EH (cell line): ENCODE results near the gene GREB1L.
A peak's percentile ranks its signal among the peaks of the same experiment; 100 is the strongest.

ENCODE experiments used
- DNase-seq: peaks from one replicate; pipeline ENCODE4 v3.0.0-alpha.2; 2015; ENCODE audit warnings: low read depth

Gene GREB1L

DNA sequence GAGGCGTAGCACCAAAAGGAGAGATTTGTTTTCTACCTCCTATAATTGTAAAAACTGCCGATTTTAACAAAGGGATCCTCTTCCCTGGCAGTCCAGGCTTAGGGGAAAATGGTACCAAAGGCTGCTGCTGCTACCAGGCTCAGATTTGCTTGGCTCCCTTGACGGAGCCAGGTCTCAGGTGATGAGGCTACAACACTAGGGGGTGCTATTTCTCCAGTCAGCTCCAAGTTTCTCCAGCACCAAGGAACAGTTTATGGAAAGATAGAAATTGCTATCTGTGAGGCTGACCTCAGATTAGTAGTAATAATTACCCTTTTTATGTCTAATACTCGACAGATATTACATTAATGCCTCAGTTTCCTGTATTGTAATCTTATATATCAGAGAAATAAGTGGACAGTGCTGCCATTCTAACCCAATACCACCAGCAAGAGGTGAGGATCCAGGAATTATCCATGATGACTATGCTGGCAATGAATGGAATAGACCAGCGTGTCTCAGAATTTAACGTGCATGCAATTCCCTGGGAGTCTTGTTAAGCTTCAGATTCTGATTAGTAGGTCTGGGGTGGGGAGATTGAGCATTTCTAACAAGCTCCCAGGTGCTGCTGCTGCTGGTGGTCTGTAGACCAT, 247.2 kb downstream of the GREB1L start:
- DNase-seq: peak; percentile 66

DNA sequence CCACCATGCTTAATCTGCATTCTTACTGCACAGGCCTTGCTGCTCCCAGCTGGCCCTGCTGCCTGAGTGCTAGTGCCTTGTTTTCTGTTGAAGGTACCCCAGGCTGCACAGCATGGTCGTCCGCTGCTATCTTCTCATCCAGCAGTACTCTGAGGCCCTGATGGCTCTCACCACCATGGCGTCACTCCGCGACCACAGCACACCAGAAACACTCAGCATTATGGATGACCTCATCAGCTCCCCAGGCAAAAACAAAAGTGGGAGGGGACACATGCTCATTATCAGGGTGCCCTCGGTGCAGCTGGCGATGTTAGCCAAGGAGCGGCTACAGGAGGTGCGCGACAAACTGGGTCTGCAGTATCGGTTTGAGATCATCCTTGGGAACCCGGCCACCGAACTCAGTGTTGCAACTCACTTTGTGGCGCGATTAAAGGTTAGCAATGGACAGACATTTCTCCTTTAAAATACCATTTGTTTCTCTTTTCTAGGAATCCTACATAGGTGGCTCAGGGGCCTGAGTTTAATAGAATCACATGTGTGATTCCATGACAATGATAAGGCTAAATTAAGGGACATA, 248.0 kb downstream of the GREB1L start:
- no peak for DNase-seq

DNA sequence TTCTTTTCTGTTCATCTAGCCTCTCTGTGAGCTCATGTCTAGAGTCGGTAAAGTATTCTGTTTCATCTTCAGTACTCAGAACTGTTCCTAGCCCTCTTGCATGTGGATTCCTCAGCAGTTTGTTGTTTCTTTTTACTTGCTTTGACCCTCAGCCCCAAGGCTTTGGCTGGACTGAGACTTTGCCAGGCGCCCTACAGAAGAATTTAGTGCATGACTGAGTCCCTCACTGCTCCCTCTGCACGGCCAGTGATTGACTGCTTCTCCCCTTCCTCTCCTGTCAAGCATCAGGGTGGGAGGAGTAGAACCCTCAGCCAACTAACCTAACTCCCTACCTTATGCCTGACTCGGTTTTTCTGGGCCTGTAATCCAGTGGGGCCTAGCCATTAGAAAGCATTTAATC, 248.7 kb downstream of the GREB1L start:
- peak; percentile 20 for DNase-seq

DNA sequence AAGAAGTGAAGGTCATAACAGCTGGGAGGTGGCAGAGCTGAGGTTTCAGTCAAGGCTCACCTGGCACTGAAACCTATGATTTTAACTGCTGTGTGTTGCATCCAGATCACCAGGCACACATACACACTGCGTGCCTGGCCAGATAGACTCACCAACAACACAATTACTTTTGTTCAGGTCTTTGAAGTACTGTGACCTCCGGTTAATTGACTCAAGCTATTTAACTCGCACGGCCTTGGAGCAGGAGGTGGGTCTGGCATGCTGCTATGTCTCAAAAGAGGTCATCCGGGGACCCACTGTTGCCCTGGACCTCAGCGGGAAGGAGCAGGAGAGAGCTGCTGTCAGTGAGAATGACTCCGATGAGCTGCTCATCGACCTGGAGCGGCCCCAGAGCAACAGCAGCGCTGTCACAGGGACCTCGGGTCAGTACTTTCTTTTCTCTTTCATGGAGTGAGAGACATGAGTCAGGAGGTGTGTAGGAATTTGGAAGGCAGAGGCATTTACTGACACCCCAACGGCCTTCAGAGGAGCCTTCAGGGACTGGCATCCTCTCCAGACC, 254.3 kb downstream of the GREB1L start:
- DNase-seq: no peak

DNA sequence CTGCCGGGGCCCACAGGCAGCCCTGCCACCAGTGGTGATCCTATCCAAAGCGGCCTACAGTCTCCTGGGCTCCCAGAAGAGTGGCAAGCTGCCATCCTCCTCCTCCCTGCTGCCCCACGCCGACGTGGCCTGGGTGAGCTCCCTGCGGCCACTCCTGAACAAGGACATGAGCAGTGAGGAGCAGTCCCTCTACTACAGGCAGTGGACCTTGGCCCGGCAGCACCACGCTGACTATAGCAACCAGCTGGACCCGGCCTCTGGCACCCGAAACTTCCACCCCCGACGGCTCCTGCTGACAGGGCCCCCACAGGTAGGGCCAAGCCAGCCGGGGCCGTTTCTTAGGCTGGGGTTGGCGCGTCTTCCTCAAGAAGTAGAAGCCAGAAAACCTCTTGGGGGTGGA, 258.0 kb downstream of the GREB1L start:
- no peak for DNase-seq

DNA sequence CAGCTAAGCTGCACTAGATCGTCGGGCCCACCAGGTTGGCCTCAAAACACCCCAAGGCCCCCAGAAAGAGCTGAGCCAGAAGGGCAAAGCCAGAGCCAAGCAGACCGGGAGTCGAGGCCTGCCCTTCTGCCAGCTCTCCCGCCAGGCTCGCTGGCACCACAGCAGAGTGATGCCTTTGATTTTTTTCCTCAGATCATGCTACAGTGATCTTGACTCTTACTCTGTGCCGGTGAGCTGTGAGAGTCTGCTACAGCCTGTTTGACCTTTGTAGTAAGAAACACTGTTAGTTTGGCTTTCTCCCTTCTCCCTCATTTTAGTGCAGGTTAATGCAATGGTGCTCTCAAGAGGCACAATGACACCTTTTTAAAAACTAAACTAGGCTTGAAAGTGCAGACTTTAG, 260.6 kb downstream of the GREB1L start:
- DNase-seq: no peak

DNA sequence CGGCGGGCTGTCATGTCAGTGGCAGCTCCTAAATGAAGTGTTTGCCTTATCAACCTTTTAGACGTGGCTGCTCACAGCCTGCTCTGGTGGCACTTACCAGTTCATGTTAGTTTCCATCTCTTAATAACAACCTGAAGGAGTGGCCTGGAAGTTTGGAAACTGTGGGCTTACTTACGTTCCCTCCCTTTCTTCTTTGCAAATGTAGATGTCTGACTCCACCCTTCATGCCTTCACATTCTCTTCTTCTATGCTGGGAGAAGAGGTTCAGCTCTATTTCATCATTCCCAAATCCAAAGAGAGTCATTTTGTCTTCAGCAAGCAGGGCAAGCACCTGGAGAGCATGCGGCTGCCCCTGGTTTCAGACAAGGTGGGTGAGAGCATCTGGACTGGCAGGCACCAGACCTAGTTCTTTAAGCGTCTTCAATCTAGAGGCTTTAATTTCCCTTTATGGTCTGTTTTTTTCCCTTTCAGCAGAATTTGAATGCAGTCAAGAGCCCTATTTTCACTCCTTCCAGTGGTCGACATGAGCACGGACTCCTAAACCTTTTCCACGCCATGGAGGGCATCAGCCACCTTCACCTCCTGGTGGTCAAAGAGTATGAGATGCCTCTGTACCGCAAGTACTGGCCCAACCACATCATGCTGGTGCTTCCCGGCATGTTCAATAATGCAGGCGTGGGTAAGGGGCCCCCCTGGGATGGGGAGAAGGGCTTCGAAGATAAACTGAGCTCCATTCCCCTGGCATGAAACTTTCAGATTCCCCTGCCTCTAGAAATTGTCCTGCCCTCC, 266.1 kb downstream of the GREB1L start:
- no peak for DNase-seq

DNA sequence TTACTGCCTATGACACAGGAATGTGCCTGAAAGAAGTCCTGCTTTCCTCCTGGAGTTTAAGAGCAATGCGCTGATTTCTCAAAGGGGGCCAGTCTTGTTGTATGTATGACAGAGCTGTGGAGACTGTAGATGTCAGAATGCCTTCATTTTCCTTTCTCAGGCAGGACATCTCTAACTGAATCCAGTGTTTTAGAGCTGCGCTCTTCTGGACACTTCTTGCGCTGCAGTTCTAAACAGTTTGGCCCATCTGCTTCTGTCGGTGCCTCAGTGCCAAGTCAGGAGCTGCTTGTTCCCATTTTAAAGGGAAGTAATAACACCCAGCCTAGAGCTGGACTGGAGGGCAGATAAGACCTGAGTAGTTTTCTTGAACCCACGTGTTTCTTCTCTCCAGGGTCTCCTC, 267.0 kb downstream of the GREB1L start:
- DNase-seq: no peak

DNA sequence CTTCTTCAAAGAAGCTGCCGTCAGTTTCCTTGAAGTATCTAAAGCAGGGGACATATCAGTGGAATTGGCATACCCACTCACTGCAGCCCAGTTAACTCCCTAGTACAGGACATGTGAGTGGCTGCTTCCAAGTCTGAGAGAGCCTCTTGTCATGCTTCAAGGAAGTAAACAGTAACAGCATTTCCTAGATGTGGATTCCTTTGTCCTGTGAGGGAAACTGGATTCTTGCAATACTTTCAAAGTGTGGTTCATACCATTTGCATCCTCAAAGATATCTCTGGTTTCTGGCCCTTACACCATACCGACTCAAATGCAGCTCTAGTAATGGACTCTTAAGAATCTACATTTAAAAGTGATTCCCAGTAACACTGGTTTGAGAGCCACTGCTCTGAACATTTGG, 271.3 kb downstream of the GREB1L start:
- DNase-seq: peak; percentile 58

DNA sequence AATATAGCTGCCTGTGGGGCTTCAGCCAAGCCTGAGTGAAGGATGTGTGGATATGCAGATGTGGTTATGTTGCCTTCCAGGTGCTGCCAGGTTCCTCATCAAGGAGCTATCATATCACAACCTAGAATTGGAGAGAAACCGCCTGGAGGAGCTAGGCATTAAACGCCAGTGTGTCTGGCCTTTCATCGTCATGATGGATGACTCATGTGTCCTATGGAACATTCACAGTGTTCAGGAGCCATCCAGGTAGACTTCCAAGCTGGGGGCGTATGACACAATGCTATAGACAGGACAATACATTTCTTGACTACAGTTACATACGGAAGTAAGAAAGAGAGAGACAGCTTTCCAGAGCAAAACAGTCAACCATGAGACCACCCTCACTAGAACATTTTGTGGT, 271.7 kb downstream of the GREB1L start:
- DNase-seq: no peak

DNA sequence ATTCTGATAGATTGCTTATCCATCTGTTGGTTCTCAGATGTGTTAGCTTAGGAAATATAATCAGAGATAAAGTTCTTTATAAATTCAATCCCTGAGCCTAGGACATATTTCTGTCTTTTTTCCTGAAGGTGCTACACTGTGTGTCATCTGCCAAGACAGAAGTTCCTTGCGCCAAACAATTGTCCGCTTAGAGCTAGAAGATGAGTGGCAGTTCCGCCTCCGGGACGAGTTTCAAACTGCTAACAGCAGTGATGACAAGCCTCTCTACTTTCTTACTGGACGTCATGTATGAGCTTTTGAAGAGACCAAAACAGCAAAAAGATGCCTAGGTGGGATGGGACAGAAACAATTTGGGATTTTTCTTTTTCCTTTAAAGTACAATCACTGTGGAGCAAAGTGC, 280.5 kb downstream of the GREB1L start:
- DNase-seq: no peak

DNA sequence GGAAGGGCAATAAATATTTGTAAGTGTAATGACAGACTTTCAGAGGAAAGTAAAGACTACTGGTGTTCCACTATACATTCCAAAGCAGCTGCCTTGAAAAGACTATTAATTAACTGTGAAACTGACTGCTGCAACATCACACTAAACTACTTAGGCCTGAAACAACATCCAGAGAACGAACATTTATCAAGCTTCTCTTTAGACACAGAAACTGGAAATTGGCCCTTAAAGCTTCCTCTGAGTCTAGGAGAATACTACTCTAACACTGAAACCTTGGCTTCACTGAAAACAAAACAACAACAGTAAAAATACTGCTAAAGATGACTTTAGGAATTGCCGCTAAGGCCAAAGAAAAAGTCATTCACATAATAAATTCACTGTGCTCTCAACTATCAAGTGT, 283.9 kb downstream of the GREB1L start:
- no peak for DNase-seq

DNA sequence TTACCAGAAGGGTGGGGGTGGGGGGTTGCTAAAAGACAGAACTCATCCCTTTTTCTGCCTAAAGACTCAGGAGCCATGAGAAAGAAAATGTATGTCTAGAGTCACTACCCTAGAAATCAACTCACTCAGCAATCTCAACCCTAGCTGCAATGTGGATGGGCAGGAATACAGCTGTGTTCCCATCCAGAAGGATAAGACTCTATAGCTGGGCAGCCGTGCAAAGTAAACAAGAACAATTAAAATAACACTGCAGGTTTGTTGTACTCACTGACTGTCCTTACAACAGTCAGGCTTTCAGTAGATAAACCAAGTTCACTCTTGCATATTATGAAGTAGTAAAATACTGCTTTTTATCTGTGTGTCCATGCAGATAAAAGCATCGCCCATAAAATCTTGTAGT, 284.4 kb downstream of the GREB1L start:
- DNase-seq: no peak

DNA sequence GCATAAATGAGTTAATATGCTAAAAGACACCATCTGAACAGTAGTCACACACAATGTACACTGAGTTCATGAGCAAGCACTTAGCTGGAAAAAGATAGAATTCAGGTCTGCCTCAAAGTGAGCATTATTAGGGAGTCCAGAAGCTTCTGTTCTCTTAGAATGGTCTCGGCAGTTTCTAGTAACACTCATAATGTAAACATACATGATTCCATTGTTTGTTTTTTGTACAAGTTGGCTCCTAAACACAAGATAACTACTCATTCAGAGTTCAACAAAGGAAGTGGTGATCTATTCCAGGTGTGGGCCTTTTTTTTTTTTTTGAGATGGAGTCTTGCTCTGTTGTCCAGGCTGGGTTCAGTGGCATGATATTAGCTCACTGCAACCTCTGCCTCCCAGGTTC, 292.3 kb downstream of the GREB1L start:
- no peak for DNase-seq

DNA sequence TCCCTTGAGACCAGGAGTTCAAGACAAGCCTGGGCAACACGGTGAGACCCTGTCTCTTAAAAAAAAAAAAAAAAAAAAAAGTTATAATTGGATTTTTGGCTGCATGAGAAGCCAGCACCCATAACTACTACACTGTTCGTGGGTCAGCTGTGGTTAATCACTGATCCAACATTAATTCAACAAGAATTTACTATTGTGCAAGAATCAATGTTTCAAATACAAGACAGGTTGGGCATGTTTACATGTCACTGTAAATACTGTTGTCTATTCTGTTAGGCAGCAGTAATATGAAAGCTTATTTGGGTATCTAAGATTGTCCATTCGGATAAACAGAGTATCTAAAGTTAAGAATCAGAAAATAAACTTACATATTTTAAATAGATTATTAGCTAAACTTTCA, 296.2 kb downstream of the GREB1L start:
- DNase-seq: no peak

DNA sequence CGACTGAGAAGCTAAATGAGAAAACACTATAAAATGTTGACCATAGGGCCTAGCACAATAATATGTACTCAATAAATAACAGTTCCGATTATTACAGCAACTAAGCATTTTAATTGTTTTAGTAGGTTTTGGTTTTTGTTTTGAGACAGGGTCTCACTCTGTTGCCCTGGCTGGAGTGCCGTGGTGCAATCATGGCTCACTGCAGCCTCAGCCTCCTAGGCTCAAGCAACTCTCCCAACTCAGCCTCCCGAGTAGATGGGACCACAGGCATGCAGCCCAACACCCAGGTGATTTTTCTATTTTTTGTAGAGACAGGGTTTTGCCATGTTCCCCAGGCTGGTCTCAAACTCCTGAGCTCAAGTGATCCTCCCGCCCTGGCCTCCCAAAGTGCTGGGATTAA, 304.4 kb downstream of the GREB1L start:
- DNase-seq: no peak

DNA sequence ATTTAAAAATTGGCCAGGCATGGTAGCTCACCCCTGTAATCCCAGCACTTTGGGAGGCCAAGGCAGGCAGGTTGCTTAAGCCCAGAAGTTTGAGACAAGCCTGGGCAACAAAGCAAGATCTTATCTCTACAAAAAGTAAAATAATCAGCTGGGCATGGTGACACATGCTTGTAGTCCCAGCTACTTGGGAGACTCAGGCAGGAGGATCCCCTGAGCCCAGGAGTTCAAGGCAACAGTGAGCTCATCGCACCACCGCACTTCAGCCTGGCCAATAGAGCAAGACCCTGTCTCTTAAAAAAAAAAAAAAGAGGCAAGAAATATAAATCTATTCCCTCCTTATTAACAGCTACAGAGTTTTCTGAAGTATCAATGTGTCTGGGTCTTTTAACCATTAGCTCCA, 306.6 kb downstream of the GREB1L start:
- peak; percentile 15 for DNase-seq

DNA sequence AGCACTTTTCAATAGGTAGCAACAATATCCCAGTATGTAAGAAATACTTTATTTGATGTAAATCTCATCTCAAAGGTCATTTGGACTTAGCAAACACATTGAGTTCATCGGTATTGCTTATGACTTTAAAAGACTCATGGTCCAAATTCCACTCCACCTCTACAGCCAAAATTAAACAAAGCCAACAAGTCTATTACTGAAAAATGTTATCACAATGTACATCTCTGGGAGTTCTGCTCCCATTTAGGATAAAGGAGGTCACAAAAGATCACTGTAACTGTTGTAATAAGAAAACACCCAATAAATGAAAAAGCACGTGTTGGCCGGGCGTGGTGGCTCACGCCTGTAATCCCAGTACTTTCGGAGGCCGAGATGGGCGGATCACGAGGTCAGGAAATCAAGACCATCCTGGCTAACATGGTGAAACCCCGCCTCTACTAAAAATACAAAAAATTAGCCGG, 308.5 kb downstream of the GREB1L start:
- DNase-seq: no peak

DNA sequence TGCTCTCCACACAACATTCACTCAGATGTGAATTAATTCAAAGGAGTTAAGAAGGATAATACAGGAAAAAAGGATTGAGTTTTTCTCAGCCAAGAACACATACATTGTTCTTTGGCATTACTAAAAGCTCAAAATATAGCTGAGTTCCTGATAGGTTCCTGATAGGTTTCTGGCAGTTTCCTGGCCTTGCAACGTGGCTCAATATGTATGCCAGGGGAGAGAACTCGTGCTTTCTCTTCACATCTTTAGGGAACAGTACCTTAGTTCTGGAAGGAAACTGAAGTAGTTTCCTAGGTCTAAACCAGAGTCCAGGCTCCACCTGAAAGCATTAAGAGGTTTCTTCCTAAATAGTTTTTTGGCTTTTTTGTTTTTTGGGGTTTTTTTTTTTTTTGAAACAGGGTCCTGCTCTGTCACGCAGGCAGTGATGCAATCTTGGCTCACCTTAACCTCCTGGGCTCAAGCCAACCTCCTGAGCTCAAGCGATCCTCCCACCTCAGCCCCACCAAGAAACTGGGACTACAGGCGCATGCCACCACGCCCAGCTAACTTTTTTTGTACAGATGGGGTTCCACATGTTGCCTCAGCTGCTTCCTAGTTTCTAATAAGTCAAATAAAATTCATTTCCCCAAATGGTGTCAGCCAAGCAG, 315.7 kb downstream of the GREB1L start:
- no peak for DNase-seq

DNA sequence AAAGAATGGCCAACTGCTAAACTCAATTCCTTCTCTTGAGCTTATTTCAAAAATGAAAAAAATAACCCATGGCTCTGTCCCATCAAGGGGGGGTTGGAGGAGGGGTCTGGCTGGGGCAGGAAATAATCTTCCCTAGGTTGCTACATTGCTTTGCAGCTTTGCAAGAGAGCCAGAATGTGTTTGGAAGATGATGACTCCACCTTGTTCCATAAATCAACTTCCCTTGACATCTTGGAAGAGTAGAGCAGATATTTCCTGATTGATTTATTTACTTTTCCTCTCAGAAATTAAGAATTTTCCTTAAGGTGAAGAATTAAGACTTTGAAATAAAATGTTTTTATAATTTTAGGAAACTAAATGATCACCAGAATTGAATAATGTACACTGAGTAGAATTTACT, 317.2 kb downstream of the GREB1L start:
- no peak for DNase-seq

DNA sequence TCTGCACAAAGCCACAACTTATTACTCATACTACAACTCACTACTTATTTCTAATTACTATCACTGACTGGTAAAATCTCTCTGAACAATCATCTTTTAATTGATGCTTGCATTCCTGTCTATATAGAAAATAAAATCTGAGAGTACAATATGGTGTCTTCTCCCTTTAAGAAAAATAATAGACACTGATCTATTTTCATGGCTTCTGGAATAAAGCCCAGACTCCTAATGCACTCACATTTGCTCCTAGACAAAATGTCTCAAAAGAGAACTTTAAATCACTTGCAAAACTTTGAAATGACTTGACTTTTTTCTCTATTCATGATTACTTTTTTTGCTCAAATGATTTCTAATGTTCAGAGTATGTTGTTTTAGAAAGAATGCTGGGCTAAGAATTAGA, 329.7 kb downstream of the GREB1L start:
- DNase-seq: peak; percentile 26
